Esophagus muscularis mucosa (tissue), 4 donors: ENCODE data around the gene KAZN. TPM values are rescaled to one million over a fixed set of nuclear protein-coding genes. Genes with fewer than 3 reads are reported as not detected.

ENCODE experiments used
- DNase-seq: peaks from one replicate; pipeline ENCODE4 v3.0.0-alpha.2; 2017; ENCODE audit errors: extremely low spot score
- H3K27ac ChIP-seq, 4 donors: fragments of 200-600 bp; sonication (generic); replicated peaks in 1 of 4; 1 replicate in 3 of 4; 2 replicates in 1 of 4; pipeline ENCODE4 v1.5.1; 2016 to 2019; ENCODE audit warnings: mild to moderate bottlenecking in 1 of 4
- H3K27me3 ChIP-seq, 4 donors: fragments of 200-600 bp; sonication (generic); one replicate each; pipeline versions ENCODE4 v1.5.1 to v1.6.0; 2016 to 2019
- H3K36me3 ChIP-seq, 4 donors: fragments of 200-600 bp; sonication (generic); one replicate each; pipeline ENCODE4 v1.5.1; 2016 to 2019
- H3K4me1 ChIP-seq, 4 donors: fragments of 200-600 bp; sonication (generic); one replicate each; pipeline ENCODE4 v1.5.1; 2016 to 2019
- H3K4me3 ChIP-seq, 4 donors: fragments of 200-600 bp; sonication (generic); 1 replicate in 2 of 4; 2 replicates in 2 of 4; pipeline ENCODE4 v1.5.1; 2016 to 2019; ENCODE audit warnings: mild to moderate bottlenecking in 4 of 4, moderate library complexity in 1 of 4
- H3K9me3 ChIP-seq, 4 donors: fragments of 200-600 bp; sonication (generic); 1 replicate in 3 of 4; 2 replicates in 1 of 4; pipeline ENCODE4 v1.5.1; 2016 to 2019
- CTCF ChIP-seq, 3 experiments: fragments of 200-600 bp in 2 of 3; fragments of 450-650 bp in 1 of 3; sonication (generic) in 2 of 3; IDR thresholded peaks; one replicate each; pipeline ENCODE4 v1.5.1; 2017 to 2019; ENCODE audit warnings: antibody characterized with exemption in 3 of 3, mild to moderate bottlenecking in 2 of 3, moderate library complexity in 1 of 3
- EP300 ChIP-seq: sonication (generic); formaldehyde crosslinking; IDR thresholded peaks from one replicate; pipeline ENCODE4 v1.6.1; 2017; ENCODE audit warnings: antibody characterized with exemption
- POLR2A ChIP-seq: fragments of 450-650 bp; IDR thresholded peaks from one replicate; pipeline ENCODE4 v1.6.1; 2017; ENCODE audit warnings: antibody characterized with exemption, moderate library complexity, mild to moderate bottlenecking, low read depth
- POLR2AphosphoS5 ChIP-seq, 2 donors: sonication (generic); formaldehyde crosslinking; IDR thresholded peaks; one replicate each; pipeline ENCODE4 v1.6.1; 2017; ENCODE audit warnings: antibody characterized with exemption in 2 of 2
- WGBS: methylation state at CpG from one replicate; pipeline ENCODE4 v1.1.5; 2018; 5-methylcytosine and 5-hydroxymethylcytosine counted together
- intact Hi-C: fragments of 100-400 bp; cut with DNase I; formaldehyde crosslinking; loops from one replicate; pipeline ENCODE4 v1.15.1; 2023
- total RNA-seq, 4 donors: library from RNA; depleted of rRNA; stranded (reverse); fragments of >200 nt; gene quantifications; one replicate each; pipeline versions ENCODE4 v1.1.0 to v1.2.1, GENCODE V29; 2016

KAZN gene
- total RNA-seq, 4 donors from 2014 or later = 9.9 to 14.1 (median 11.9) TPM

- no peak for DNase-seq
- no peak overlapping the region for H3K27ac ChIP-seq
- H3K36me3 ChIP-seq = no peaks in the 10 kb centered on the region
- no peaks in the 10 kb centered on the region for H3K27me3 ChIP-seq
- H3K4me1 ChIP-seq = peaks cover 0 to 9% (median 8%) of the 10 kb centered on the region in 4 donors
- intact Hi-C loops = no loop called here
- H3K4me3 ChIP-seq = no peak overlapping the region
- WGBS = 48% methylated on average over 13 of the region's 16 CpGs
- TF ChIP-seq CTCF (IDR thresholded peaks at IDR 0.05) (no peak), EP300 (no peak)
- H3K9me3 ChIP-seq = no peaks in the 10 kb centered on the region
These were observed 389.5 kb downstream of the KAZN start for GRCh38 chr1:14987829-14988603.

- Histone ChIP-seq H3K27me3 (no peaks in the 10 kb centered on the region), H3K36me3 (no peaks in the 10 kb centered on the region), H3K27ac (no peak overlapping the region), H3K9me3 (no peaks in the 10 kb centered on the region), H3K4me3 (no peak overlapping the region), H3K4me1 (peaks cover 0 to 9% (median 8%) of the 10 kb centered on the region in 4 donors)
- intact Hi-C loops = no loop called here
- TF ChIP-seq CTCF (IDR thresholded peaks at IDR 0.05) (no peak), POLR2AphosphoS5 (IDR thresholded peaks at IDR 0.05) (no peak), POLR2A (no peak), EP300 (no peak)
- DNase-seq = no peak
- WGBS = 94% methylated on average over 3 of the region's 8 CpGs
These were observed 390.2 kb downstream of the KAZN start for GRCh38 chr1:14988636-14989035.

GRCh38 chr1:14989931-14990728 is 391.6 kb downstream of the KAZN start:
- WGBS = 92% methylated on average over 12 of the region's 12 CpGs

GRCh38 chr1:14993414-14993813 is 394.9 kb downstream of the KAZN start:
- intact Hi-C loops = no loop called here
- TF ChIP-seq CTCF (IDR thresholded peaks at IDR 0.05) = no peak
- TF ChIP-seq POLR2AphosphoS5 (IDR thresholded peaks at IDR 0.05) = no peak
- TF ChIP-seq EP300 = no peak
- Histone ChIP-seq H3K4me1 (peaks cover 0 to 15% (median 7%) of the 10 kb centered on the region in 4 donors), H3K27ac (no peak overlapping the region), H3K4me3 (no peak overlapping the region), H3K36me3 (no peaks in the 10 kb centered on the region), H3K27me3 (no peaks in the 10 kb centered on the region), H3K9me3 (no peaks in the 10 kb centered on the region)
- WGBS = 92% methylated on average over 13 of the region's 13 CpGs
- DNase-seq = no peak

More at GRCh38 chr1:14989931-14990728, 391.6 kb downstream of the KAZN start:
- Histone ChIP-seq H3K9me3 (no peaks in the 10 kb centered on the region), H3K4me3 (no peak overlapping the region), H3K4me1 (peaks cover 0 to 9% (median 8%) of the 10 kb centered on the region in 4 donors), H3K36me3 (no peaks in the 10 kb centered on the region), H3K27ac (no peak overlapping the region), H3K27me3 (no peaks in the 10 kb centered on the region)
- no peak for TF ChIP-seq POLR2AphosphoS5 (IDR thresholded peaks at IDR 0.05)
- no peak for TF ChIP-seq POLR2A
- no peak for TF ChIP-seq CTCF (IDR thresholded peaks at IDR 0.05)
- no peak for TF ChIP-seq EP300
- intact Hi-C loops = no loop called here
- DNase-seq = no peak
